Measurements from ENCODE around the gene SMC1A.

- TF ChIP-seq CTCF (IDR thresholded peaks at IDR 0.05) = no peak
- no peak for TF ChIP-seq POLR2A (IDR thresholded peaks at IDR 0.05)
- no peak for TF ChIP-seq POLR2AphosphoS5 (IDR thresholded peaks at IDR 0.05)
These were observed 26.7 kb downstream of the SMC1A start for GRCh38 chrX:53395605-53396298.

All from breast epithelium (tissue), 3 donors.